Prostate gland (tissue), 2 donors: ENCODE measurements around the gene CSK. TPM values are rescaled to one million over a fixed set of nuclear protein-coding genes. Genes with fewer than 3 reads are reported as not detected.

Source experiments
- DNase-seq: peaks from one replicate; pipeline ENCODE4 v3.0.0-alpha.2; 2019; ENCODE audit warnings: low spot score
- H3K27ac ChIP-seq, 2 donors: fragments of 200-600 bp; sonication (generic); 2 replicates each; pipeline ENCODE4 v1.5.1; 2017 to 2019
- H3K27me3 ChIP-seq: fragments of 200-600 bp; sonication (generic); replicated peaks from 2 replicates; pipeline ENCODE4 v1.5.1; 2019; ENCODE audit not compliant: insufficient read depth
- H3K36me3 ChIP-seq, 2 donors: fragments of 200-600 bp; sonication (generic); 1 replicate in 1 of 2; 2 replicates in 1 of 2; pipeline versions ENCODE4 v1.5.1 to v1.8.1; 2017 to 2019
- H3K4me1 ChIP-seq: fragments of 200-600 bp; sonication (generic); replicated peaks from 2 replicates; pipeline ENCODE4 v1.5.1; 2019
- H3K4me3 ChIP-seq, 2 donors: fragments of 200-600 bp; sonication (generic); 2 replicates each; pipeline ENCODE4 v1.5.1; 2017 to 2019
- H3K9me3 ChIP-seq: fragments of 200-600 bp; sonication (generic); 2 replicates; pipeline ENCODE4 v1.5.1; 2017
- POLR2A ChIP-seq: fragments of 450-650 bp; IDR thresholded peaks from one replicate; pipeline ENCODE4 v1.6.1; 2016; ENCODE audit warnings: antibody characterized with exemption, mild to moderate bottlenecking
- POLR2AphosphoS5 ChIP-seq: sonication (generic); formaldehyde crosslinking; IDR thresholded peaks from one replicate; pipeline ENCODE4 v1.6.1; 2017; ENCODE audit warnings: antibody characterized with exemption
- WGBS: methylation state at CpG from one replicate; pipeline ENCODE4 v1.1.5; 2018; 5-methylcytosine and 5-hydroxymethylcytosine counted together
- intact Hi-C: fragments of 100-400 bp; cut with DNase I; formaldehyde crosslinking; loops from one replicate; pipeline ENCODE4 v1.14.2; 2022
- total RNA-seq, 2 donors: library from RNA; depleted of rRNA; stranded (reverse); fragments of >200 nt; gene quantifications; one replicate each; pipeline ENCODE4 v1.1.0, GENCODE V29; 2016
- TF ChIP-seq, protein P1 (sequence below), 4 experiments: fragments of 200-600 bp in 2 of 4; fragments of 450-650 bp in 2 of 4; sonication (generic) in 2 of 4; IDR thresholded peaks; 1 replicate in 3 of 4; 2 replicates in 1 of 4; pipeline ENCODE4 v1.5.1; 2016 to 2019; ENCODE audit warnings: antibody characterized with exemption in 4 of 4, mild to moderate bottlenecking in 2 of 4, moderate library complexity in 2 of 4

CSK gene
- total RNA-seq, 2 donors from 2014 or later = 45.3 to 57.0 TPM

DNA sequence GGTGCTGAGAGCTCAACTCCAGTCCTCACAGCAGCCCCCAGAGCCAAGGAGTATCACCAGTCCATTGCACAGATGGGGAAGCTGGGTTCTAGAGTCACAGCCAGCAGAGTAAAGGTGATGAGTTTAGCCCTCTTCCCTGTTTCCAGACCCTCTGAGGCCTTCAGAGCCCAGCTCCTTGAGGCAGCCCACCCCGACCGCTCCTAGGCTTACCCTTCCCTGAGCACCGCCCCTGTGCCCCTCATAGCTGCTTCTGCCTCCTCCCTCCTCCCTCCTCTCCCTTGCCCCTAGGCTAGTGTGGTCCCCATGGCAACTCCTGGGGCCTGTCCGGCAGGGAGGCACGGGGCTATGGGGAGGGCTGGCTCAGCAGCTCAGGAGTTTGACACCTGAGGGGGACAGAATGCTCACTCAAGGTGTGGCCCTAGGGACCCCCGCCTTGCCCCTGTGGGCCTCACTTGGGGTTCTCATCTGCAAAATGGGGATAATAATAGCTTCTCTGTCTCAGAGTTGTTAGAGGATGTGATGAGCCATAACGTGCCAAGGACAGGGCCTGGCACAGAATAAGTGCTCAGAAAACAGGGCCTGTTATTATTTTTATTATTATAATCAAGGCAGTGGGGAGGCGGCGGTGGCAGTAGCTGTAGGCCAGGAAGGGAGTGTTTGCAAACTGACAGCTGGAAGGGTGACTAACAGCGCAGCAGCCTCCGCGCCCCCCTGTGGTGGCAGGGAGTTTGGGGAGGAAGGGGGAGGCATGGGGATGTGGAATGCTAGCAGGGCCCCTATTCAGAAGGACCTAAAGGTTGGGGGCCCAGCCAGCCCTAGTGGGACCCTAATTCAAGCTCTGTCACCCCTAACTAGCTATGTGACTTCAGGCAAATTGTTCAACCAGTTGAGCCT is 11.5 kb downstream of the CSK start:
- intact Hi-C loops = no loop called here
- Histone ChIP-seq H3K27me3 (no peaks in the 10 kb centered on the region), H3K27ac (no peak overlapping the region), H3K36me3 (no peaks in the 10 kb centered on the region), H3K4me1 (peaks cover 19% of the 10 kb centered on the region), H3K9me3 (no peaks in the 10 kb centered on the region), H3K4me3 (no peak overlapping the region)
- DNase-seq = no peak
- WGBS = 75% methylated on average over 12 of the region's 12 CpGs
- no peak for TF ChIP-seq POLR2A

DNA sequence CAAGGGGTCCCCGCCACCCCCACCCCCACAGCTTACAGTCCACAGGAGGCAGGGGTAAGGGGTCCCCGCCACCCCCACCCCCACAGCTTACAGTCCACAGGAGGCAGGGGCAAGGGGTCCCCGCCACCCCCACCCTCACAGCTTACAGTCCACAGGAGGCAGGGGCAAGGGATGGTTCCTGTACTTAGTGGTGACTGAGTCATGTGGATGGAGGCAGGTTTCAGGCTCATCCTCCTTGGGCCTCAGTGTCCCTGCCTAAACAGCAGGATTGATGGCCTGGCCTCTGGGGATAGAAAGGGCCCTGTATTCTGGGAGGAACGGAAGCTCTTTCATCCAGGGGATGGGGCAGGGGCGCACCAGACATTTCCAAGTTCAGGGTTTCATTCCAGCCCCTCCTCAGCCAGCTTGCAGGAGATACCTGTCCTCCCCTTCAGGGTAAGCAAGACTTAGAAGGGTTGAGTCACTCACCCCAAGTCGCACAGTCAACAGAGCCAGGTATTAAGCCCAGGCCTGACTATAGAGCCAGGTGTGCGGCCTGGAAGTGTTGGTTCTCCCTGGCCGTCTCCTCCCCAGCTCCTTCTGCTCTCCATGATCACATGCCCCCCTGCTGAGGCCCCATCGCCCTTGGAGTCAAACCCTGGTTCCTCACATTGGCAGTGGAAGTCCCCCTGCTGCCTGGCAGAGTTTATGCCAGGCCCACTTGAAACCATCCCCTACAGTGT is 12.5 kb downstream of the CSK start:
- Histone ChIP-seq H3K4me3 (no peak overlapping the region), H3K27ac (no peak overlapping the region), H3K36me3 (no peaks in the 10 kb centered on the region), H3K9me3 (no peaks in the 10 kb centered on the region), H3K27me3 (no peaks in the 10 kb centered on the region), H3K4me1 (peaks cover 18% of the 10 kb centered on the region)
- 90% methylated on average over 7 of the region's 9 CpGs for WGBS
- intact Hi-C loops = no loop called here
- no peak for DNase-seq
- TF ChIP-seq, protein P1, sequence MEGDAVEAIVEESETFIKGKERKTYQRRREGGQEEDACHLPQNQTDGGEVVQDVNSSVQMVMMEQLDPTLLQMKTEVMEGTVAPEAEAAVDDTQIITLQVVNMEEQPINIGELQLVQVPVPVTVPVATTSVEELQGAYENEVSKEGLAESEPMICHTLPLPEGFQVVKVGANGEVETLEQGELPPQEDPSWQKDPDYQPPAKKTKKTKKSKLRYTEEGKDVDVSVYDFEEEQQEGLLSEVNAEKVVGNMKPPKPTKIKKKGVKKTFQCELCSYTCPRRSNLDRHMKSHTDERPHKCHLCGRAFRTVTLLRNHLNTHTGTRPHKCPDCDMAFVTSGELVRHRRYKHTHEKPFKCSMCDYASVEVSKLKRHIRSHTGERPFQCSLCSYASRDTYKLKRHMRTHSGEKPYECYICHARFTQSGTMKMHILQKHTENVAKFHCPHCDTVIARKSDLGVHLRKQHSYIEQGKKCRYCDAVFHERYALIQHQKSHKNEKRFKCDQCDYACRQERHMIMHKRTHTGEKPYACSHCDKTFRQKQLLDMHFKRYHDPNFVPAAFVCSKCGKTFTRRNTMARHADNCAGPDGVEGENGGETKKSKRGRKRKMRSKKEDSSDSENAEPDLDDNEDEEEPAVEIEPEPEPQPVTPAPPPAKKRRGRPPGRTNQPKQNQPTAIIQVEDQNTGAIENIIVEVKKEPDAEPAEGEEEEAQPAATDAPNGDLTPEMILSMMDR (IDR thresholded peaks at IDR 0.05) = no peak
- no peak for TF ChIP-seq POLR2AphosphoS5
- no peak for TF ChIP-seq POLR2A

DNA sequence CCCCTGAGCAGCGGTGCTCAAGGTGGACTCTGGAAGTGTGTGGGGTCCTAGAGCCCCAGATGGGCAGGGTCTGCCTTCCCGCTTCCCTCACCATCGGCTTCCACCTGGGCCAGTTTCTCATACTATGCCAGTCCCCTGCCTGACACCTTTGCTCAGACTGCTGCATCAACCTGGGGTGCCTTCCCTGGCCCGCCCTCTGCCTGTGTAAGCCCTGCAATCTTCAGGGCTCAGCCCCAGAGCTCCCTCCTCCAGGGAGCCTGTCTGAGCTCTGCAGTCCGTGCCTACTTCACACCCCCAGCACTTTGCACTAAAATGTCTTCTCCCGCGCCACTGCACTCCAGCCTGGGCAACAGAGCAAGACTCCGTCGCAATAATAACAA is 13.1 kb downstream of the CSK start:
- no peak for TF ChIP-seq POLR2A
- no peak for DNase-seq
- intact Hi-C loops = no loop called here
- H3K27me3 ChIP-seq = no peaks in the 10 kb centered on the region
- H3K4me1 ChIP-seq = peaks cover 19% of the 10 kb centered on the region
- no peaks in the 10 kb centered on the region for H3K9me3 ChIP-seq
- no peaks in the 10 kb centered on the region for H3K36me3 ChIP-seq
- 97% methylated on average over 9 of the region's 9 CpGs for WGBS
- no peak overlapping the region for H3K4me3 ChIP-seq
- no peak overlapping the region for H3K27ac ChIP-seq

DNA sequence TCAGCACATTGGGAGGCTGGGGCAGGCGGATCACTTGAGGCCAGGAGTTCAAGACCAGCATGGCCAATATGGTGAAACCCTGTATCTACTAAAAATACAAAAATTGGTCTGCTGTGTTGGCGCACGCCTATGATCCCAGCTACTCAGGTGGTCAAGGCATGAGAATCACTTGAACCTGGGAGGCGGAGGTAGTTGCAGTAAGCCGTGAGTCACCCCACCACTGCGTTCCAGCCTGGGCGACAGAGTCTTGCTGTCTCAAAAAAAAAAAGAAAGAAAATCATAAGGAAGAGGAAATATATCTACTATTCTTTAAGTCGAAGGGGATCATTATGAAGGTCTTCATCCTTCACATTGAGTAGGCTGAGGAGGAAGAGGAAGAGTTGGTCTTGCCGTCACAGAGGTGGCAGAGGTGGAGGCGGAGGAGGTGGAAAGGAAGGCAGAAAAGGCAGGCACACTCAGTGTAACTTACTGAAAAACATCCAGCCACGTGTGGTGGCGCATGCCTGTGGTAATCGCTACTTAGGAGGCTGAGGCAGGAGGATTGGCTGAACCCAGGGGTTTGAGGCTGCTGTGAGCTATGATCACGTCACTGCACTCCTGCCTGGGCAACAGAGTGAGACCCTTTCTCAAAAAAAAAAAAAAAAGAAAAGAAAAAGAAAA is 14.2 kb downstream of the CSK start:
- Histone ChIP-seq H3K27ac (no peak overlapping the region), H3K27me3 (no peaks in the 10 kb centered on the region), H3K9me3 (no peaks in the 10 kb centered on the region), H3K36me3 (peaks cover 0 to 7% of the 10 kb centered on the region in 2 donors), H3K4me3 (no peak overlapping the region), H3K4me1 (peaks cover 19% of the 10 kb centered on the region)
- 89% methylated on average over 14 of the region's 14 CpGs for WGBS
- DNase-seq = no peak
- TF ChIP-seq, protein P1 (IDR thresholded peaks at IDR 0.05) = no peak
- TF ChIP-seq POLR2A (no peak), POLR2AphosphoS5 (no peak)
- intact Hi-C loops = no loop called here

DNA sequence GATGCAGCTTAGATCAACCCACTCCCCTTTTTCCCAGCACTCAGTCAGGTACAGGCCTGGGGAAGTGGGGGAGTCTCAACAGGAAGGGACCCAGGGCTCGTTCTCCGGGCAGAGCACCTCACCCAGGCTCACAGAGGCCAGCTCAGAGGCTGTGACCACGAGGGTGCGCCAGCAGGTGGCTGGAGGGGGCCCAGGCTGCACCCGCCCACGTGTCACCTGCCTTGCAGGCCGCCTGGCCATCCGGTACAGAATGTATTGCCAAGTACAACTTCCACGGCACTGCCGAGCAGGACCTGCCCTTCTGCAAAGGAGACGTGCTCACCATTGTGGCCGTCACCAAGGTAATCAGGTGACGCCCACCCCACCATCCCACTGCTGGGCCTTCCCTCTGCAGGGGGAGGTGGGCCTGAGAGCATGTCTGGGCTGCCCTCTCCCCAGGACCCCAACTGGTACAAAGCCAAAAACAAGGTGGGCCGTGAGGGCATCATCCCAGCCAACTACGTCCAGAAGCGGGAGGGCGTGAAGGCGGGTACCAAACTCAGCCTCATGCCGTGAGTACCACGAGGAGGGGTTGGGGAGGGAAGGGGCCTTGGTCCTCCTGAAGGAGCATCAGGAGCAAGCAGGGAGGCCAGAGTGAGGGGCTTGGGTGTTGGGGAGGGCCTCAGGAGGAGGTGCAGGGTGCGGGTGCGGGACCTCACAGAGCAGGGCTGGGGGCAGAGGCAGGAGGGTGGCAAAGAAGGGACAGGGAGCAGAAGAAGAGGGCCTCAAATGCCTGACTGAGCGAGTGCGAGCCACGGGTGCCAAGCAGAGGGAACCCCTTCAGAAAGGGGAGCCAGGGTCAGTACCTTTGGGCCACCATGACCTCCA is 16.7 kb downstream of the CSK start:
- no peak overlapping the region for H3K4me3 ChIP-seq
- TF ChIP-seq POLR2A (no peak), POLR2AphosphoS5 (peak; percentile 89)
- TF ChIP-seq, protein P1 (IDR thresholded peaks at IDR 0.05) = peak; percentile 23 to 77 (median 47)
- peaks cover 19% of the 10 kb centered on the region for H3K4me1 ChIP-seq
- peaks cover 4 to 8% of the 10 kb centered on the region in 2 donors for H3K36me3 ChIP-seq
- H3K9me3 ChIP-seq = no peaks in the 10 kb centered on the region
- H3K27me3 ChIP-seq = no peaks in the 10 kb centered on the region
- H3K27ac ChIP-seq = peak overlapping the region; percentile 77 to 83
- intact Hi-C loops = no loop called here
- DNase-seq = peak; percentile 83
- 75% methylated on average over 22 of the region's 25 CpGs for WGBS
